ENCODE results near the gene CNR2.
"Not testable (repeated sequence)": the region's sequence is repeated elsewhere in the genome, so short reads cannot be mapped to it uniquely, and the experiment has no call there.

The CNR2 gene

GRCh38 chr1:23916209-23917131 is 3.3 kb upstream of the CNR2 start:
- no peak for DNase-seq (ENCODE audit: low read depth)

GRCh38 chr1:23915466-23915865 is 2.3 kb upstream of the CNR2 start:
- DNase-seq (ENCODE audit: low read depth), result no peak

- no peak for DNase-seq (ENCODE audit: low read depth)
Observed at GRCh38 chr1:23914921-23915320, 1.8 kb upstream of the CNR2 start.

DNA sequence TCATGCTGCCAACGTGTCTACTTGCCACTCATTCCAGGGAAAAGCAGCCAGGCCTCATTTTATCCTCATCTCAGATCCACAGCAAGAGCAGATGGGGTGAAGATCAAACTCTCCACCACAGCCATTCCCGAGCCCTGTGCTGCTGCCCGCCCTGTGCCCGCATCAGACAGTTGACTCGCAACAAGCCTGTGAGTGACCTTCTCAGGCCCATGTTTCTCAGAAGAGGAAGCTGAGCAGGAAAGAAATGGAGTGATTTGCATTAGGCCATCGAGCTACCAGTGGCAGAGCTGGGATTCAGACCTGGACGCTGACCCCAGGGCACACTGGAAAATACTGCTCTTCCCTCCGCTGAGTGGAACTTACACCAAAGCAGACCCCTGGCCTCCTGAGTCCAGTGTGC is 1.2 kb downstream of the CNR2 start:
- DNase-seq (ENCODE audit: low read depth), result no peak

DNA sequence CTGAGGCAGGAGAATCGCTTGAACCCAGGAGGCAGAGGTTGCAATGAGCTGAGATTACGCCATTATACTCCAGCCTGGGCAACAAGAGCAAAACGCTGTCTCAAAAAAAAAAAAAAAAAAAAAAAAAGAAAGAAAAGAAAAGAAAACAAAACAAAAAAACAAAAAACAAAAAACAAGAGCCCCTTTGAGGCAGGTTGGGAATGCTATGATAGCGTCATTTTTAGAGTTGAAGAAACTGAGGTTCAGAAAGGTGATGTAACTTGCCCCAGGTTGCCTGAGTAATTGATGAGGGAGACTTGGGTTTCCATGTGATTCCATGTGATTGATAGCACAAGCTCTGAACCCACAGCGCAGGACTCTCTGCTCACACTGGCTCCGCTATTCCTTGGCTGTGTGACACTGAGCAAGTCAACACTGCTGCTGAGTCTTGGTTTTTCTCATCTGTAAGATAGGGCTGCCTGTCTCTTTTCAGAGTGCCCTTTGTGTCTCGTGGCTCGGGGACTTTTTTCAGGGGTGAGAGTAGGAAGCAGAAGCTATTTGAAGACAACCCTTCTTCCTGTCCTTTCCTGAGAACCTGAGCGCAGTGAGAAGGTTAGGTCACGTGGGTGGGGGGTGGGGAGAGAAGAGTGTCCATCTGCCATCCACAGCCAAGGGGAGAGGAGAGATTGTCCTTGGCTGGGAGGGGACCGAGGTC is 2.5 kb downstream of the CNR2 start:
- DNase-seq (ENCODE audit: low read depth), result no peak

DNA sequence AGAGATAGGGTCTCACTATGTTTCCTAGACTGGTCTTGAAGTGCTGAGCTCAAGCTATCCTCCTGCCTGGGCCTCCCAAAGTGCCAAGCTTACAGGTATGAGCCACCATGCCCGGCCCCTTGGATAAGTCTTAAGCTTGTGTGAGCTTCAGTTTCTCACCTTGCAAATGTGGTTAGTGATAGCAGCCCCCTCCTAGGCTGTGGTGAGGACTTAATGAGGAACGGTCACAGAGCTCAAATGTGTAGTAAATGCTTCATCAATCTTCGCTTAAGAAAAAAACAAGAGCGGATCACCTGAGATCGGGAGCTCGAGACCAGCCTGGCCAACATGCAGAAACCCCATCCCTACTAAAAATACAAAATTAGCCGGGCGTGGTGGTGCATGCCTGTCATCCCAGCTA is 3.0 kb downstream of the CNR2 start:
- DNase-seq (ENCODE audit: low read depth), result no peak

- no peak for DNase-seq (ENCODE audit: low read depth)
Observed at GRCh38 chr1:23909412-23909811, 3.8 kb downstream of the CNR2 start.

- no peak for DNase-seq (ENCODE audit: low read depth)
Observed at GRCh38 chr1:23908453-23909341, 4.5 kb downstream of the CNR2 start.

GRCh38 chr1:23906731-23907130 is 6.4 kb downstream of the CNR2 start:
- no peak for DNase-seq (ENCODE audit: low read depth)

- DNase-seq (ENCODE audit: low read depth), result no peak
Observed at GRCh38 chr1:23905461-23906025, 7.6 kb downstream of the CNR2 start.

DNA sequence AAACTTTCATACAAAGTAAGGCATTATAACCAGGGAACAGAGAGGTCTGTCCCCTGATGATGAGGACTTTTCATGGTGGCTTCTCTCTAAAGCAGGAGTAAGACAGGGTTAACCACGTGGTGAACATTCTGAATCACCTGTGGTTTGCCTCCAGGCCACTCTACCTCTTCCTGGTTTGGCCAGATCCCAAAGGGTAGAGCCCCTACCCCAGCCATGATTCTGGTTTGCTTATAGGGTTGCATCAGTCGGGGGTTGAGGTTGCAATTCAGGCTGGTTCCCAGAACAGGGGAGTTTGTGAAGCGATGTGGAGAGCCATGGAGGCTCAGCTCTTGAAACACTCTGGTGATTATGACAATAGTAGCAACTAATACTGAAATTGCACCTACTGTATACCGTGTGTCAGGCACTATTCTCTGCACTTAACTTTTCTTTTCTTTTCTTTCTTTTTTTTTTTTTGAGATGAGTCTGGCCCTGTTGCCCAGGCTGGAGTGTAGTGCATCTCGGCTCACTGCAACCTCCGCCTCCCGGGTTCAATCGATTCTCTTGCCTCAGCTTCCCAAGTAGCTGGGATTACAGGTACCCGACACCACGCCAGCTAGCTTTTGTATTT is 8.3 kb downstream of the CNR2 start:
- no peak for DNase-seq (ENCODE audit: low read depth)

- DNase-seq (ENCODE audit: low read depth), result no peak
Observed at GRCh38 chr1:23903754-23904153, 9.4 kb downstream of the CNR2 start.

- DNase-seq (ENCODE audit: low read depth), result no peak
Observed at GRCh38 chr1:23902321-23903278, 10.6 kb downstream of the CNR2 start.

DNA sequence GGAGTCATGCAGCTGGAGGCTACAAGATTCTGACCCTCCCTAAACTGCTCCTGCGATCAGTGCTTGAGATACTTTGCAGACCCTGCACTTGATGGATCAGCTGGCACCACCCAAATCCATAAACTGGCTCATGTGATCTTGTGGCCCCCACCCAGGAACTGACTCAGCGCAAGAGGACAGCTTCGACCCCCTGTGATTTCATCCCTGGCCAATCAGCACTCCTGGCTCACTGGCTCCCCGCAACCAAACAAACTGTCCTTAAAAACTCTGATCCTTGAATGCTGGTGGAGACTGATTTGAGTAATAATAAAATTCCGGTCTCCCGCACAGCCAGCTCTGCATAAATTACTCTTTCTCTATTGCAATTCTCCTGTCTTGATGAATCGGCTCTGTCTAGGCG is 13.1 kb downstream of the CNR2 start:
- not testable (repeated sequence) for DNase-seq (ENCODE audit: low read depth)

DNA sequence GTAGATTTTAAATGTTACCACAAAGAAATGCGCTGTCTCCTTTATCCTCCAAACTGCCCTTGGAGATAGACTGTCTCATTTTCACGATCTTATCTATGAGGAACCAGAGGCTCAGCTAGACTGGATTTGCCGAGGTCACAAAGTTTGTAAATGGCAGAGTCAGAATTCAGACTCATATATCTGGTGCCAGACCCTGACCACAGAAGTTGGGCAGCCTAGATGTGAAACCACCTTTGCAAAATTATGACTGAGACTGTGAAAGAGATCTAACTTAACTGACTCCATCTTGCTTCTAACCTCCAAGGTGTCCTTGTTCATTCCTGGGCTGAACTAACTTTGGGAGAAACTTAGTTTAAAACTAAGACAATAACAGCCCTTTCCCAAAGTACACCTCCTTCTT is 14.1 kb downstream of the CNR2 start:
- no peak for DNase-seq (ENCODE audit: low read depth)

GRCh38 chr1:23897083-23897482 is 16.1 kb downstream of the CNR2 start:
- no peak for DNase-seq (ENCODE audit: low read depth)

DNA sequence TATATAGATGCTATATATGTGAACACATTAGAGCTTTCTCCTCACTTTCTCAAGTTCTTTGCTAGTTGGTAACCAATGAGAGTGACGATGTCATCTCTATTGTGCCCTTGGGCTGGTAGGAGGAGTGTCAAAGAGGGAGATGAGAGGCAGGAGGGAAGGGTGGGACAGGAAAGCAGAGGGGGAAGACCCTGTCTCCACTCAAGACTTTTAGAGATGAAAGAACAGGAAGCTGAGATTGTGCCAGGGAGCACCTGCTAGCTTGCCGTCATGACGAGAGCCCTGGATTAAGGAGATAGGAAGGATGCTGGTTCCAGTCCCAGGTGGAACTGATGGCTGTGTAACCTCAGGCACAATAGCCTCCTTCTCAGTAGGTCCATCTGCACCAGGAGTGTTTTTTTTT is 16.7 kb downstream of the CNR2 start:
- DNase-seq (ENCODE audit: low read depth), result no peak

DNA sequence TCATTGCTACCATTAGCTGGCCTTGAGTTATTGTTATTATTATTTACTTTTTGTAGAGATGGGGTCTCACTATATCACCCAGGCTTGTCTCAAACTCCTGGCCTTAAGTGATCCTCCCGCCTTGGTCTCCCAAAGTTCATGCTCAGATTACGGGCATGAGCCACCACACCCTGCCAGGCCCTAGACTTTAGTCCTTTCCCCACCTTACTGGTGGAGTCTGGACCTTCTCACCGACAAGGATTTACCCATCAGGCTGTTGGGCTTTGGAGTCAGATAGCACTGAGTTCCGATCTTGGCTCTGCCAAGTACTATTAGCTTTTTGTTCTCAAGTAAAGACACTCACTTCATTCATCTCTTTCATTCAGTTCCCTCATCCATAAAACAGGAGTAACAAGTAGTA is 17.2 kb downstream of the CNR2 start:
- no peak for DNase-seq (ENCODE audit: low read depth)

- DNase-seq (ENCODE audit: low read depth), result no peak
Observed at GRCh38 chr1:23895082-23895481, 18.1 kb downstream of the CNR2 start.

- no peak for DNase-seq (ENCODE audit: low read depth)
Observed at GRCh38 chr1:23889074-23889473, 24.1 kb downstream of the CNR2 start.

DNA sequence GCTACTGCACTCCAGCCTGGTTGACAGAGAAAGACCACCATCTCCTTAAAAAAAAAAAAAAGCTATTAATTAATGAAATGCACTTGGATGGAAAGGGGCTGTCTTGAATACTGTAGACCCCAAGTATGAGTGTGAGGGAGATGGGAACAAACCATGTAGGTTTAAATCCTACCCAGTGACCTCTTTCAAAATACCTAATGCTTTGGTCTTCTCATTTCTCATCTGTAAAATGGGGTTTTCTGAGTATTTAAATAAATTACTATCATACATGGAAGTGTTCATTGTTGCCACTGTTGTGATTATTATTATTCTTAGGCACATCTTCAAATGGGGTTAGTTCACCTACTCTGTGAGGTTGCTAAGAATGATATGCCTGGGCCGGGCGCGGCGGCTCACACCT is 27.9 kb downstream of the CNR2 start:
- DNase-seq (ENCODE audit: low read depth), result no peak

Data from HS-5 (cell line).